ENCODE measurements around the gene GALNT16.

- no peak for TF ChIP-seq POLR2AphosphoS5 (IDR thresholded peaks at IDR 0.05; ENCODE audit: borderline replicate concordance, low read depth, low read length)
- TF ChIP-seq FOXP2 (optimal IDR thresholded peaks at IDR 0.05; ENCODE audit: control extremely low read depth, extremely low read length, insufficient read depth) = no peak
- TF ChIP-seq EZH2 (IDR thresholded peaks at IDR 0.05) = no peak
Measured at GRCh38 chr14:69259527-69260189, at the start of gene GALNT16.

All from SK-N-MC (cell line).